HAP-1 (cell line): ENCODE data around the gene ADD1.

ENCODE experiments used
- DNase-seq, 2 experiments: peaks; one replicate each; pipeline ENCODE4 v3.0.0-alpha.2; 2016 to 2020; ENCODE audit warnings: low spot score in 2 of 2
- H3K27me3 ChIP-seq: fragments of 250-450 bp; sonication (Bioruptor Pico); 2 replicates; pipeline ENCODE4 v1.5.1; 2020; ENCODE audit warnings: low read depth, mild to moderate bottlenecking, moderate library complexity
- H3K36me3 ChIP-seq: fragments of 250-450 bp; sonication (Bioruptor Pico); replicated peaks from 2 replicates; pipeline ENCODE4 v1.5.1; 2020; ENCODE audit warnings: mild to moderate bottlenecking
- H3K4me1 ChIP-seq: fragments of 250-450 bp; sonication (Bioruptor Pico); 2 replicates; pipeline ENCODE4 v1.5.1; 2020; ENCODE audit warnings: mild to moderate bottlenecking
- H3K4me3 ChIP-seq: fragments of 250-450 bp; sonication (Bioruptor Pico); 2 replicates; pipeline ENCODE4 v1.5.1; 2020; ENCODE audit warnings: mild to moderate bottlenecking, moderate library complexity
- H3K9me3 ChIP-seq: fragments of 250-450 bp; sonication (Bioruptor Pico); 2 replicates; pipeline ENCODE4 v1.5.1; 2020; ENCODE audit warnings: mild to moderate bottlenecking, moderate library complexity
- in situ Hi-C: fragments of 300-500 bp; cut with MboI; formaldehyde crosslinking; loops from 3 replicates; pipeline ENCODE4 v1.14.3; 2020; ENCODE audit warnings: low sequenced_read_pairs, inconsistent platforms, mixed read lengths

The ADD1 gene

DNA sequence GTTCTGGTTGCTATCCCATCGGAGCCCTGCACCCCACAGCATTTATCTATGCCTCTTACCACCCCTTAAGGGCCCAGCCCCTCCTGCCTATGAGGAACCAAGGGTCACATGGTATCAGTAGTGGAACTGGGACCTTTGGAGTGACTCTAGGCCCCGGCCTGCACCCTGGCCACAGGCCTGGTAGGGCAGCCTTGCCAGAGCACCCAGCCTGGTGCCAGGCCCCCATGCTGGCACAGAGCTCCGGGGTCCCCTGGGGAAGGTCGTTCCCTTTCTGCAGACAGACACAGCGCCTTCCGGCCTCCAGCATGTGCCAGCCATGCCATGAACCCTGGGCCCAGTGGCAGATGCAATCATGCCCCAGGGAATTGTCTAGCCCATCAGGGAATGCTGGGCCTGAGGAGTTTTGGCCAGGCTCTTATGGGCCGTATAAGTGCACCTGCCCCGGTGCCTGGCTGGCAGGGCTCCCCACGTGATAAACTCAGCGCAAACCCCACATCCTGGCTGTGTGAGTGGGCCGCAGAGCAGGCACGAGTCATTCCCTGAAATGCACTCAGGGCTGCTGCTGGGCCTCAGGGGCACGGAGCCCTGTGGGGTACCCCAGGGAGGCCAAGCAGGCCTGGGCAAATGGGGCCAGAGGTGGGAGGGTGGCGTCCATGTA is 19.8 kb upstream of the ADD1 start:
- H3K9me3 ChIP-seq, result no peaks in the 10 kb centered on the region
- H3K27me3 ChIP-seq, result no peaks in the 10 kb centered on the region
- no peak for DNase-seq
- no peaks in the 10 kb centered on the region for H3K36me3 ChIP-seq
- in situ Hi-C loops, result no loop called here
- H3K4me1 ChIP-seq, result no peaks in the 10 kb centered on the region
- no peak overlapping the region for H3K4me3 ChIP-seq

DNA sequence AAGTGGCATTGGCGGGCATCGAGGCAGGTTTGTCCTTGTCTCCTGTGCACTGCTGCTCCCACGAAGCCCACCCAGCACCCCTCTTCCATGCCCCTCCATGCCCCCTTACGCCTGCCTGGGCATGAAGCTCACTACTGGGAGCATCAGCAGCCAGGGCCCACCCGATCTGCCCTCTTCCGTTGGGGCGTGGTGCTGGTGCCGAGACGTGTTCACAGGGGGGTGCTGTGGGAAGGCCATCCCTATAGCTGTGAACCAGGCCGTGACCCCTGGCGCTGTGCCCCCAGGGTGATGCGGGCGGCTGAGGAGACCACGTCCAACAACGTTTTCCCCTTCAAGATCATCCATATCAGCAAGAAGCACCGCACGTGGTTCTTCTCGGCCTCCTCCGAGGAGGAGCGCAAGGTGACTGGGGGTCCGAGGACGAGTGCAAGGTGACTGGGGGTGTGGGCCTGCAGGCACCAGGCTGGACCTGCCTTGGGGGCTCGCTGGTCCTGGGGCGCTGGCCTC is 19.3 kb upstream of the ADD1 start:
- no peak for DNase-seq
- H3K27me3 ChIP-seq, result no peaks in the 10 kb centered on the region
- H3K9me3 ChIP-seq, result no peaks in the 10 kb centered on the region
- H3K4me1 ChIP-seq, result no peaks in the 10 kb centered on the region
- H3K36me3 ChIP-seq, result no peaks in the 10 kb centered on the region
- no peak overlapping the region for H3K4me3 ChIP-seq
- in situ Hi-C loops, result no loop called here

DNA sequence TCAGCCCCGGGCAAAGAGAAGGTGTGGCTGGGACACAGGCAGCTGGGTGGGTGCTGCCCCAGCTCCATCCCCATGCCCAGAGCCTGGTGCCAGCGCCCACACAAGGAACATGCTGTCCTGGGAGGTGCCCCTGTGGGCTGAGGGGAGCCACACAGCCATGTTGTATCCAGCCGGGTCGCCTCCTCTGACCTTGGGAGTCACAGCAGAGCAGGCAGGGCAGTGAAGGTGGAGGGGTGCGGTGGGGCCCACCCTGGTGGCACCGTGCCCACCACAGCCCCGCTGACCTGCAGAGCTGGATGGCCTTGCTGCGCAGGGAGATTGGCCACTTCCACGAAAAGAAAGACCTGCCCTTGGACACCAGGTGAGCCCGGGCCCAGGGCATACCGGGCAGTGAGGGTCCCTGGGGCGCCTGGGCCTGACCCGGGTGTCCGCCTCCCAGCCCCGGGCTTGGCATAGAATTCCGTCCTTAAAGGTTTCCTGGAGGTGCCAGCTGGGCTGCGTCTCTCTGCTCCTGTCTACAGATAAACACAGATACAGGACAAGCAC is 18.7 kb upstream of the ADD1 start:
- DNase-seq, result no peak
- H3K9me3 ChIP-seq, result no peaks in the 10 kb centered on the region
- H3K36me3 ChIP-seq, result no peaks in the 10 kb centered on the region
- in situ Hi-C loops, result no loop called here
- H3K4me1 ChIP-seq, result no peaks in the 10 kb centered on the region
- no peak overlapping the region for H3K4me3 ChIP-seq
- no peaks in the 10 kb centered on the region for H3K27me3 ChIP-seq

GRCh38 chr4:2825740-2826139 is 17.9 kb upstream of the ADD1 start:
- no peaks in the 10 kb centered on the region for H3K27me3 ChIP-seq
- no peak for DNase-seq
- no peaks in the 10 kb centered on the region for H3K36me3 ChIP-seq
- no peak overlapping the region for H3K4me3 ChIP-seq
- H3K9me3 ChIP-seq, result no peaks in the 10 kb centered on the region
- in situ Hi-C loops, result no loop called here
- H3K4me1 ChIP-seq, result no peaks in the 10 kb centered on the region

- H3K27me3 ChIP-seq, result no peaks in the 10 kb centered on the region
- no peak for DNase-seq
- no peaks in the 10 kb centered on the region for H3K4me1 ChIP-seq
- H3K4me3 ChIP-seq, result no peak overlapping the region
- H3K9me3 ChIP-seq, result no peaks in the 10 kb centered on the region
- in situ Hi-C loops, result no loop called here
- H3K36me3 ChIP-seq, result no peaks in the 10 kb centered on the region
These were observed 16.4 kb upstream of the ADD1 start for GRCh38 chr4:2827071-2827873.

GRCh38 chr4:2827874-2828751 is 15.5 kb upstream of the ADD1 start:
- no peak overlapping the region for H3K4me3 ChIP-seq
- no peaks in the 10 kb centered on the region for H3K36me3 ChIP-seq
- no peaks in the 10 kb centered on the region for H3K4me1 ChIP-seq
- H3K27me3 ChIP-seq, result no peaks in the 10 kb centered on the region
- DNase-seq, result no peak
- in situ Hi-C loops, result no loop called here
- no peaks in the 10 kb centered on the region for H3K9me3 ChIP-seq

GRCh38 chr4:2828758-2829181 is 14.9 kb upstream of the ADD1 start:
- no peaks in the 10 kb centered on the region for H3K27me3 ChIP-seq
- no peak overlapping the region for H3K4me3 ChIP-seq
- no peaks in the 10 kb centered on the region for H3K9me3 ChIP-seq
- no peaks in the 10 kb centered on the region for H3K36me3 ChIP-seq
- in situ Hi-C loops, result no loop called here
- no peak for DNase-seq
- H3K4me1 ChIP-seq, result no peaks in the 10 kb centered on the region

GRCh38 chr4:2829321-2829932 is 14.2 kb upstream of the ADD1 start:
- DNase-seq, result no peak
- no peak overlapping the region for H3K4me3 ChIP-seq
- H3K4me1 ChIP-seq, result no peaks in the 10 kb centered on the region
- H3K9me3 ChIP-seq, result no peaks in the 10 kb centered on the region
- no peaks in the 10 kb centered on the region for H3K36me3 ChIP-seq
- no peaks in the 10 kb centered on the region for H3K27me3 ChIP-seq
- in situ Hi-C loops, result no loop called here

GRCh38 chr4:2829933-2830451 is 13.7 kb upstream of the ADD1 start:
- Histone ChIP-seq H3K36me3 (no peaks in the 10 kb centered on the region), H3K4me1 (no peaks in the 10 kb centered on the region), H3K4me3 (no peak overlapping the region), H3K9me3 (no peaks in the 10 kb centered on the region), H3K27me3 (no peaks in the 10 kb centered on the region)
- no peak for DNase-seq
- in situ Hi-C loops, result no loop called here

DNA sequence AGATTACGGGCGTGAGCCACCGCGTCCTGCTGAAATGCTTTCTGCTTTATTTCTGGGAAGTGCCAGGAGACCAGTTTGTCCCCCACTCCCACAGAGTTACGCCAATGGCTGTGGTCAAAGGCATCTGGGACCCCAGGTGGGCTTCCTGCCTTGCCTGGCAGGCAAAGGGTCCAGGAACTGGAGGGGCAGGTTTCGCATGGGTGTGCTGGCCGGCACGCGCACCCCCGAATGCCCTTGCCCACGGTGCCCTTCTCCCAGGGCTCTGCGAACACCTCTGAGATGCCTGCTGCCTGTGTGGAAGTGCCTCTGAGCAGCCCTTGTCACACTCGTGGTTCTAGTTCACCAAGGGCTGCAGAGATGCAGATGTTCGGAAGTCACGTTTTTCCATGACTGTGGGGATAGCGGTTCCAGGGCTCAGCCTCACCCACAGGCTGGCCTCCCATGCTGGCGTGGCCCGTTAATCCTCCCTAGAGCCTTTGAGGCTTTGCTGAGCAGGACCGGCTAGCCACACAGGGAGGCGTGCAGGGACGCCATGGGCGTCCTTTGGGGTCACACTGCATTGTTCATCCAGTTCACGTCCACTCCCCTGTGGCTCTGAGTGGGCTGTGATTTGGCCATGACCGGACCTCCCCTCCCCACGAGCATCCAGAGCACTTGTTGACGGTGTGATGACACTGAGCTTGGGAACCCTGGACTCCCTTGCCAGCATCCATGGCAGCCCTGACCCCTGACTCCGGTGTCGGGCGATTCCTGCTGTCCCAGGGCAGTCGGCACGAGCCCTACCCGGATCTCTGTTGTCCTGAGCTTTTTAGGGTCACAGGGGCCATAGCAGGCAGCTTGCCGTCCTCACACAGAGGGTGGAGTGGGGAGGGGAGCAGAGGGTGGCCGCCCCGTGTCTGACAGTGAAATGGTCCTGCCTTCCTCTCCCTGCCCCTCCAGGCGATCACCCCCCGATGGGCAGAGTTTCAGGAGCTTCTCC is 12.7 kb upstream of the ADD1 start:
- Histone ChIP-seq H3K27me3 (no peaks in the 10 kb centered on the region), H3K36me3 (no peaks in the 10 kb centered on the region), H3K4me3 (no peak overlapping the region), H3K4me1 (no peaks in the 10 kb centered on the region), H3K9me3 (no peaks in the 10 kb centered on the region)
- no peak for DNase-seq
- in situ Hi-C loops, result no loop called here

- in situ Hi-C loops, result no loop called here
- no peaks in the 10 kb centered on the region for H3K9me3 ChIP-seq
- DNase-seq, result no peak
- no peaks in the 10 kb centered on the region for H3K4me1 ChIP-seq
- no peaks in the 10 kb centered on the region for H3K36me3 ChIP-seq
- no peak overlapping the region for H3K4me3 ChIP-seq
- no peaks in the 10 kb centered on the region for H3K27me3 ChIP-seq
These were observed 11.9 kb upstream of the ADD1 start for GRCh38 chr4:2831611-2832308.
